DOHH2 (cell line): ENCODE data around the gene PDE4D.
"Not testable (repeated sequence)": the region's sequence is repeated elsewhere in the genome, so short reads cannot be mapped to it uniquely, and the experiment has no call there.

Source experiments
- H3F3A ChIP-seq: fragments of 200-600 bp; sonication (generic), shearing (Covaris generic); 2 replicates; pipeline ENCODE4 v1.6.0; 2016; ENCODE audit warnings: antibody characterized with exemption, mild to moderate bottlenecking; ENCODE audit not compliant: control insufficient read depth, insufficient read depth
- H3K27ac ChIP-seq: fragments of 200-600 bp; sonication (generic); 2 replicates; pipeline ENCODE4 v1.5.1; 2014; ENCODE audit warnings: low read depth, mild to moderate bottlenecking, low read length, moderate library complexity
- H3K27me3 ChIP-seq: fragments of 200-600 bp; sonication (generic); 2 replicates; pipeline ENCODE4 v1.6.1; 2014; ENCODE audit warnings: mild to moderate bottlenecking, low read length, mixed read lengths; ENCODE audit not compliant: control insufficient read depth
- H3K36me3 ChIP-seq: fragments of 200-600 bp; sonication (generic); 2 replicates; pipeline ENCODE4 v1.6.1; 2014; ENCODE audit warnings: mild to moderate bottlenecking, low read length, moderate library complexity, mixed read lengths; ENCODE audit not compliant: control insufficient read depth
- H3K4me1 ChIP-seq: fragments of 200-600 bp; sonication (generic); 2 replicates; pipeline ENCODE4 v1.6.1; 2014; ENCODE audit warnings: mild to moderate bottlenecking, low read length, mixed read lengths; ENCODE audit not compliant: control insufficient read depth
- H3K4me2 ChIP-seq: fragments of 200-600 bp; sonication (generic); 2 replicates; pipeline ENCODE4 v1.6.0; 2014; ENCODE audit warnings: mild to moderate bottlenecking, low read length, moderate library complexity
- H3K4me3 ChIP-seq: fragments of 200-600 bp; sonication (generic); 2 replicates; pipeline ENCODE4 v1.5.1; 2014; ENCODE audit warnings: mild to moderate bottlenecking, low read length, mixed read lengths
- H3K79me2 ChIP-seq: fragments of 200-600 bp; sonication (generic); 2 replicates; pipeline ENCODE4 v1.6.1; 2014; ENCODE audit warnings: mild to moderate bottlenecking, low read length, mixed read lengths; ENCODE audit not compliant: control insufficient read depth
- H3K9me2 ChIP-seq: fragments of 200-600 bp; sonication (generic); replicated peaks from 2 replicates; pipeline ENCODE4 v1.6.1; 2014; ENCODE audit warnings: mild to moderate bottlenecking, low read length, mixed read lengths; ENCODE audit not compliant: control insufficient read depth
- H3K9me3 ChIP-seq: fragments of 200-600 bp; sonication (generic); 2 replicates; pipeline ENCODE4 v1.6.1; 2014; ENCODE audit warnings: antibody characterized with exemption, low read length, mixed read lengths; ENCODE audit not compliant: control insufficient read depth, insufficient read depth
- H4K20me1 ChIP-seq: fragments of 200-600 bp; sonication (generic); 2 replicates; pipeline ENCODE4 v1.6.0; 2014; ENCODE audit warnings: low read depth, mild to moderate bottlenecking, antibody characterized with exemption, low read length, moderate library complexity; ENCODE audit not compliant: control insufficient read depth, insufficient read depth
- EZH2phosphoT487 ChIP-seq: fragments of 200-600 bp; sonication (generic); IDR thresholded peaks from 2 replicates; pipeline ENCODE4 v1.6.1; 2017; ENCODE audit warnings: borderline replicate concordance, mild to moderate bottlenecking, antibody characterized with exemption, low read length, moderate library complexity, mixed read lengths
- TF ChIP-seq, protein P1 (sequence below): fragments of 200-600 bp; sonication (generic); IDR thresholded peaks from one replicate; pipeline ENCODE4 v1.5.1; 2014; ENCODE audit warnings: antibody characterized with exemption, mild to moderate bottlenecking, low read depth, low read length; ENCODE audit not compliant: poor library complexity, severe bottlenecking

The PDE4D gene

DNA sequence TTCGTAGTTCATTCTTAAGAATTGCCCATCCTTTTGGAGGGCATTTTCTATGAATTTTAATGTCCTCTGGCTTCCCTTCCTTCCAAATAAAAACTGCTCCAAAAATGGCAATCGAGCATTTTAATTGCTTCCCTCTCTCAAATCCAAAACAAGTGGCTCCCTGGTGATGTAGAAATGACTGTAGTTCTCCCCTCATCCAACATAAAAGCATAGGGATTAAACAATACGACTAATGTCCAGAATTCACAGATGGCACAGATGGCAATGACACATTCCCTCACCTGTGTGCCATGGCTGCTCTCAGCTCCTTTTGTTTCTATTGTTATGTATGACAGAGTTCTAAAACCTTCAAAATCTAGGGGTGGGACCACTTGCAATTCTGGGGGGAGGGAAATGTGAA, 893.3 kb downstream of the PDE4D start:
- Histone ChIP-seq H4K20me1 (no peaks in the 10 kb centered on the region), H3K27ac (no peak overlapping the region), H3K4me3 (no peak overlapping the region), H3K4me2 (no peak overlapping the region), H3K79me2 (peaks cover 3% of the 10 kb centered on the region; the same call in 1 of the 2 replicates), H3K27me3 (no peaks in the 10 kb centered on the region), H3K36me3 (no peaks in the 10 kb centered on the region), H3K4me1 (no peaks in the 10 kb centered on the region; the same call in 1 of the 2 replicates), H3K9me2 (no peaks in the 10 kb centered on the region), H3F3A (no peaks in the 10 kb centered on the region), H3K9me3 (no peaks in the 10 kb centered on the region)
- TF ChIP-seq EZH2phosphoT487, result no peak
- TF ChIP-seq, protein P1, sequence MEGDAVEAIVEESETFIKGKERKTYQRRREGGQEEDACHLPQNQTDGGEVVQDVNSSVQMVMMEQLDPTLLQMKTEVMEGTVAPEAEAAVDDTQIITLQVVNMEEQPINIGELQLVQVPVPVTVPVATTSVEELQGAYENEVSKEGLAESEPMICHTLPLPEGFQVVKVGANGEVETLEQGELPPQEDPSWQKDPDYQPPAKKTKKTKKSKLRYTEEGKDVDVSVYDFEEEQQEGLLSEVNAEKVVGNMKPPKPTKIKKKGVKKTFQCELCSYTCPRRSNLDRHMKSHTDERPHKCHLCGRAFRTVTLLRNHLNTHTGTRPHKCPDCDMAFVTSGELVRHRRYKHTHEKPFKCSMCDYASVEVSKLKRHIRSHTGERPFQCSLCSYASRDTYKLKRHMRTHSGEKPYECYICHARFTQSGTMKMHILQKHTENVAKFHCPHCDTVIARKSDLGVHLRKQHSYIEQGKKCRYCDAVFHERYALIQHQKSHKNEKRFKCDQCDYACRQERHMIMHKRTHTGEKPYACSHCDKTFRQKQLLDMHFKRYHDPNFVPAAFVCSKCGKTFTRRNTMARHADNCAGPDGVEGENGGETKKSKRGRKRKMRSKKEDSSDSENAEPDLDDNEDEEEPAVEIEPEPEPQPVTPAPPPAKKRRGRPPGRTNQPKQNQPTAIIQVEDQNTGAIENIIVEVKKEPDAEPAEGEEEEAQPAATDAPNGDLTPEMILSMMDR, result no peak

DNA sequence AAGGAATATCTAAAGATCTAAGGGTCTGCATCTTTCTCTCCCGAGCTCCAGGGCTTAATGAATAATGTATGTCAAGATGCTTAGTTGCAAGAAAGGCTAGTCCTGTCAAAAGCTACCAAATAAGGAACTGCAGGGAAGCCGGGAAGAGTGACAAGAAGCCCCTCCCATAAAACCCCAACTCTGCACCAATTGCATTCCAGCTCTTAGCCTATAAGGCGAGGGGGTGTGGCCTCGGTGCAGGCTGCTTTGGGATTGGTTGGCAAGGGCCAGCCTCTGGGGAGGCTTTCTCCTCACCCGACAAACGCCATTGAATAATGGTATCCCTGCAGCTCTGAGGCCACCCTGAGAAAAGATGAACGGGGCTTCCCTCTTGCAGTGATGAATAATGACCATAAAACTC, 893.7 kb downstream of the PDE4D start:
- no peaks in the 10 kb centered on the region for H3K36me3 ChIP-seq
- no peak overlapping the region for H3K4me2 ChIP-seq
- H3K9me3 ChIP-seq, result no peaks in the 10 kb centered on the region
- H3K79me2 ChIP-seq, result peaks cover 3% of the 10 kb centered on the region; the same call in 1 of the 2 replicates
- H3K9me2 ChIP-seq, result no peaks in the 10 kb centered on the region
- no peaks in the 10 kb centered on the region for H3K27me3 ChIP-seq
- no peaks in the 10 kb centered on the region; the same call in 1 of the 2 replicates for H3K4me1 ChIP-seq
- H3F3A ChIP-seq, result no peaks in the 10 kb centered on the region
- H4K20me1 ChIP-seq, result no peaks in the 10 kb centered on the region
- no peak overlapping the region for H3K27ac ChIP-seq
- no peak for TF ChIP-seq EZH2phosphoT487
- TF ChIP-seq, protein P1, result no peak
- H3K4me3 ChIP-seq, result no peak overlapping the region

DNA sequence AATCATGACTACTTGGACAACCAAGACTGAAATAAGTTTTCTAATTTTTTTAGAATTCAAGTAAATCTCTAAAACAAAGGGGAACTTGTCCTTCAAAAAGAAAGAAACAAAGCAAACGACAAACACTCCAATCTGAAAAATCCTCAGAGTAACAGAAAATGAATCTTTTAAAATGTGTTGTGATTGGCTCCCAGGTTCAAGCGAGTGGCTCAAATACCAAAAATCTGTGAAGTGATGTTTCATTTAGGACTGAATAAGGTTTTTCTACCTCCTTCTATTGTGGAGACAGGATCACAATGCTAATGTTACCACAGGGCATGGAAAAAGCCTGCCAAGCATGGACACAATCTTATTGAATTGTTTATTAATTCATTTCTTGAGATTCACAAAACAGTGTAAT, 895.0 kb downstream of the PDE4D start:
- Histone ChIP-seq H3K4me2 (no peak overlapping the region), H3K27ac (no peak overlapping the region), H3K79me2 (peaks cover 3% of the 10 kb centered on the region; the same call in 1 of the 2 replicates)

DNA sequence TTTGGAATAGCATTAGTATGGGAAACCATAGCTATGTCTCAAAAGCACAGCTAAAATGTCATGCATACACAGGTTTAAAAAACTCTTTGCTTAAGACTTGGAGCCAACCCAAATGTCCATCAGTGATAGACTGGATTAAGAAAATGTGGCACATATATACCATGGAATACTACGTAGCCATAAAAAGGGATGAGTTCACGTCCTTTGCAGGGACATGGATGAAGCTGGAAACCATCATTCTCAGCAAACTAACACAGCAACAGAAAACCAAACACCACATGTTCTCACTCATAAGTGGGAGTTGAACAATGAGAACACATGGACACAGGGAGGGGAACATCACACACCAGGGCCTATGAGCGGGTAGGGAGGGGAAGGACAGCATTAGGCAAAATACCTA, 897.7 kb downstream of the PDE4D start:
- H3K36me3 ChIP-seq, H3K79me2 ChIP-seq, H3K4me3 ChIP-seq, H4K20me1 ChIP-seq, H3K4me2 ChIP-seq, H3K9me3 ChIP-seq, H3K27me3 ChIP-seq, H3K27ac ChIP-seq, H3F3A ChIP-seq, H3K4me1 ChIP-seq, H3K9me2 ChIP-seq: not testable (repeated sequence)

More for the DNA sequence above, 895.0 kb downstream of the PDE4D start:
- Histone ChIP-seq H3K36me3 (no peaks in the 10 kb centered on the region), H3K9me3 (no peaks in the 10 kb centered on the region), H3K4me3 (no peak overlapping the region), H3K4me1 (no peaks in the 10 kb centered on the region), H3F3A (no peaks in the 10 kb centered on the region), H4K20me1 (no peaks in the 10 kb centered on the region), H3K9me2 (no peaks in the 10 kb centered on the region), H3K27me3 (no peaks in the 10 kb centered on the region)
- TF ChIP-seq, protein P1, result no peak
- no peak for TF ChIP-seq EZH2phosphoT487
